Neural cell (in vitro differentiated cells): ENCODE data around the gene ASMTL. TPM values are rescaled to one million over a fixed set of nuclear protein-coding genes. Genes with fewer than 3 reads are reported as not detected.
"Not testable (repeated sequence)": the region's sequence is repeated elsewhere in the genome, so short reads cannot be mapped to it uniquely, and the experiment has no call there.

ENCODE experiments used
- H2AFZ ChIP-seq: fragments of 200-600, 300-800 bp; sonication (generic), shearing (Covaris generic); 2 replicates; pipeline ENCODE4 v1.6.0; 2014; ENCODE audit warnings: low read depth, mild to moderate bottlenecking, antibody characterized with exemption, low read length, moderate library complexity
- H3F3A ChIP-seq: fragments of 200-600 bp; shearing (Covaris generic); 2 replicates; pipeline ENCODE4 v1.6.1; 2016; ENCODE audit warnings: mild to moderate bottlenecking, moderate library complexity, mixed read lengths, antibody characterized with exemption, low read length; ENCODE audit not compliant: insufficient read depth, poor library complexity, severe bottlenecking
- H3K27ac ChIP-seq: fragments of 200-600, 300-800 bp; sonication (generic), shearing (Covaris generic); 2 replicates; pipeline ENCODE4 v1.5.1; 2014; ENCODE audit warnings: mild to moderate bottlenecking, low read length, moderate library complexity
- H3K27me3 ChIP-seq: fragments of 300-800, 200-600 bp; sonication (generic), shearing (Covaris generic); 2 replicates; pipeline ENCODE4 v1.6.0; 2014; ENCODE audit warnings: mild to moderate bottlenecking, low read depth, low read length, moderate library complexity; ENCODE audit not compliant: insufficient read depth
- H3K36me3 ChIP-seq: fragments of 300-800, 200-600 bp; sonication (generic), shearing (Covaris generic); 2 replicates; pipeline ENCODE4 v1.5.1; 2014; ENCODE audit warnings: mild to moderate bottlenecking, antibody characterized with exemption, low read length, moderate library complexity; ENCODE audit not compliant: insufficient read depth
- H3K4me2 ChIP-seq: fragments of 300-800, 200-600 bp; sonication (generic), shearing (Covaris generic); 2 replicates; pipeline ENCODE4 v1.6.0; 2014; ENCODE audit warnings: mild to moderate bottlenecking, low read length
- H3K4me3 ChIP-seq: fragments of 300-800, 200-600 bp; sonication (generic), shearing (Covaris generic); 2 replicates; pipeline ENCODE4 v1.5.1; 2014; ENCODE audit warnings: mild to moderate bottlenecking, low read length, moderate library complexity
- H3K79me2 ChIP-seq: fragments of 200-600 bp; shearing (Covaris generic); replicated peaks from 2 replicates; pipeline ENCODE4 v1.6.0; 2014; ENCODE audit warnings: mild to moderate bottlenecking, low read length, moderate library complexity; ENCODE audit not compliant: insufficient read depth
- H3K9ac ChIP-seq: fragments of 300-800, 200-600 bp; sonication (generic), shearing (Covaris generic); 2 replicates; pipeline ENCODE4 v1.6.1; 2016; ENCODE audit warnings: mild to moderate bottlenecking, low read length, mixed read lengths
- H3K9me2 ChIP-seq: fragments of 200-600 bp; shearing (Covaris generic); 2 replicates; pipeline ENCODE4 v1.6.1; 2016; ENCODE audit warnings: mild to moderate bottlenecking, low read length, mixed read lengths; ENCODE audit not compliant: insufficient read depth
- H3K9me3 ChIP-seq: fragments of 200-600, 300-800 bp; sonication (generic), shearing (Covaris generic); 2 replicates; pipeline ENCODE4 v1.6.1; 2016; ENCODE audit warnings: mild to moderate bottlenecking, mixed run types, low read length, moderate library complexity, mixed read lengths
- H4K20me1 ChIP-seq: fragments of 200-600 bp; shearing (Covaris generic); 2 replicates; pipeline ENCODE4 v1.6.1; 2016; ENCODE audit warnings: mild to moderate bottlenecking, mixed run types; ENCODE audit not compliant: insufficient read depth
- EP300 ChIP-seq: fragments of 450-650 bp; conservative IDR thresholded peaks from 2 replicates; pipeline ENCODE4 v1.6.1; 2014; ENCODE audit warnings: antibody characterized with exemption, mild to moderate bottlenecking, moderate library complexity; ENCODE audit not compliant: poor library complexity, severe bottlenecking
- EZH2 ChIP-seq: fragments of 200-600, 300-800 bp; shearing (Covaris generic), sonication (generic); IDR thresholded peaks from 2 replicates; pipeline ENCODE4 v1.6.1; 2014; ENCODE audit warnings: antibody characterized with exemption, low read length, borderline replicate concordance, mild to moderate bottlenecking; ENCODE audit not compliant: insufficient read depth, poor library complexity, severe bottlenecking
- MXI1 ChIP-seq: fragments of 450-650 bp; conservative IDR thresholded peaks from 2 replicates; pipeline ENCODE4 v1.6.1; 2014; ENCODE audit warnings: antibody characterized with exemption, mild to moderate bottlenecking; ENCODE audit not compliant: poor library complexity, severe bottlenecking
- POLR2AphosphoS5 ChIP-seq: IDR thresholded peaks from 2 replicates; pipeline ENCODE4 v1.6.1; 2012
- RAD21 ChIP-seq: fragments of 450-650 bp; conservative IDR thresholded peaks from 2 replicates; pipeline ENCODE4 v1.6.1; 2014; ENCODE audit warnings: antibody characterized with exemption, mild to moderate bottlenecking, moderate library complexity
- SMC3 ChIP-seq: fragments of 450-650 bp; conservative IDR thresholded peaks from 2 replicates; pipeline ENCODE4 v1.6.1; 2014; ENCODE audit warnings: antibody characterized with exemption, mild to moderate bottlenecking, moderate library complexity; ENCODE audit not compliant: poor library complexity
- TAF1 ChIP-seq: IDR thresholded peaks from 2 replicates; pipeline ENCODE4 v1.6.1; 2012; ENCODE audit warnings: low read depth
- polyA plus RNA-seq: library from polyadenylated mRNA; depleted of rRNA; stranded (reverse); fragments of >200 nt; gene quantifications from 2 replicates; pipeline ENCODE4 v1.2.3, GENCODE V29; 2014
- TF ChIP-seq, protein P1 (sequence below): IDR thresholded peaks from 2 replicates; pipeline ENCODE4 v1.6.1; 2012; ENCODE audit warnings: borderline replicate concordance
- TF ChIP-seq, protein P2 (sequence below): fragments of 450-650 bp; IDR thresholded peaks from 2 replicates; pipeline ENCODE4 v1.5.1; 2014; ENCODE audit warnings: antibody characterized with exemption, mild to moderate bottlenecking, moderate library complexity; ENCODE audit not compliant: poor library complexity, severe bottlenecking

Gene ASMTL
- polyA plus RNA-seq, 1 donor from 2014 or later, result 25.9 TPM

DNA sequence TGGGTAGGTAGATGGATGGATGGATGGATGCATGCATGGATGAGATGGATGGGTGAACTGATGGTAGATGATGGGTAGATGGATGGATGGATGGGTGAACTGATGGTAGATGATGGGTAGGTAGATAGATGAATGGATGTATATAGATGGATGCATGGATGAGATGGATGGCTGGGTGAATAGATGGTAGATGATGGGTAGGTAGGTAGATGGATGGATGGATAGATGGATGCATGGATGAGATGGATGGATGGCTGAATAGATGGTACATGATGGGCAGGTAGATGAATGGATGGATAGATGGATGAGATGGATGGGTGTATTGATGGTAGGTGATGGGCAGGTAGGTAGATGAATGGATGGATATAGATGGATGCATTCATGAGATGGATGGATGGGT lies 45.7 kb downstream of the ASMTL start:
- Histone ChIP-seq H3K9me3 (no peaks in the 10 kb centered on the region), H3K9ac (no peak overlapping the region), H4K20me1 (no peaks in the 10 kb centered on the region), H3K4me2 (no peak overlapping the region), H3K79me2 (no peaks in the 10 kb centered on the region), H3K27ac (no peak overlapping the region), H3K4me3 (no peak overlapping the region), H3F3A (no peaks in the 10 kb centered on the region), H3K36me3 (peaks cover 17% of the 10 kb centered on the region), H2AFZ (no peak overlapping the region), H3K27me3 (no peaks in the 10 kb centered on the region), H3K9me2 (no peaks in the 10 kb centered on the region)
- TF ChIP-seq TAF1 (no peak), MXI1 (no peak), EP300 (no peak), POLR2AphosphoS5 (no peak), SMC3 (no peak), EZH2 (no peak), RAD21 (no peak)
- TF ChIP-seq, protein P1, sequence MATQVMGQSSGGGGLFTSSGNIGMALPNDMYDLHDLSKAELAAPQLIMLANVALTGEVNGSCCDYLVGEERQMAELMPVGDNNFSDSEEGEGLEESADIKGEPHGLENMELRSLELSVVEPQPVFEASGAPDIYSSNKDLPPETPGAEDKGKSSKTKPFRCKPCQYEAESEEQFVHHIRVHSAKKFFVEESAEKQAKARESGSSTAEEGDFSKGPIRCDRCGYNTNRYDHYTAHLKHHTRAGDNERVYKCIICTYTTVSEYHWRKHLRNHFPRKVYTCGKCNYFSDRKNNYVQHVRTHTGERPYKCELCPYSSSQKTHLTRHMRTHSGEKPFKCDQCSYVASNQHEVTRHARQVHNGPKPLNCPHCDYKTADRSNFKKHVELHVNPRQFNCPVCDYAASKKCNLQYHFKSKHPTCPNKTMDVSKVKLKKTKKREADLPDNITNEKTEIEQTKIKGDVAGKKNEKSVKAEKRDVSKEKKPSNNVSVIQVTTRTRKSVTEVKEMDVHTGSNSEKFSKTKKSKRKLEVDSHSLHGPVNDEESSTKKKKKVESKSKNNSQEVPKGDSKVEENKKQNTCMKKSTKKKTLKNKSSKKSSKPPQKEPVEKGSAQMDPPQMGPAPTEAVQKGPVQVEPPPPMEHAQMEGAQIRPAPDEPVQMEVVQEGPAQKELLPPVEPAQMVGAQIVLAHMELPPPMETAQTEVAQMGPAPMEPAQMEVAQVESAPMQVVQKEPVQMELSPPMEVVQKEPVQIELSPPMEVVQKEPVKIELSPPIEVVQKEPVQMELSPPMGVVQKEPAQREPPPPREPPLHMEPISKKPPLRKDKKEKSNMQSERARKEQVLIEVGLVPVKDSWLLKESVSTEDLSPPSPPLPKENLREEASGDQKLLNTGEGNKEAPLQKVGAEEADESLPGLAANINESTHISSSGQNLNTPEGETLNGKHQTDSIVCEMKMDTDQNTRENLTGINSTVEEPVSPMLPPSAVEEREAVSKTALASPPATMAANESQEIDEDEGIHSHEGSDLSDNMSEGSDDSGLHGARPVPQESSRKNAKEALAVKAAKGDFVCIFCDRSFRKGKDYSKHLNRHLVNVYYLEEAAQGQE, result no peak
- TF ChIP-seq, protein P2, sequence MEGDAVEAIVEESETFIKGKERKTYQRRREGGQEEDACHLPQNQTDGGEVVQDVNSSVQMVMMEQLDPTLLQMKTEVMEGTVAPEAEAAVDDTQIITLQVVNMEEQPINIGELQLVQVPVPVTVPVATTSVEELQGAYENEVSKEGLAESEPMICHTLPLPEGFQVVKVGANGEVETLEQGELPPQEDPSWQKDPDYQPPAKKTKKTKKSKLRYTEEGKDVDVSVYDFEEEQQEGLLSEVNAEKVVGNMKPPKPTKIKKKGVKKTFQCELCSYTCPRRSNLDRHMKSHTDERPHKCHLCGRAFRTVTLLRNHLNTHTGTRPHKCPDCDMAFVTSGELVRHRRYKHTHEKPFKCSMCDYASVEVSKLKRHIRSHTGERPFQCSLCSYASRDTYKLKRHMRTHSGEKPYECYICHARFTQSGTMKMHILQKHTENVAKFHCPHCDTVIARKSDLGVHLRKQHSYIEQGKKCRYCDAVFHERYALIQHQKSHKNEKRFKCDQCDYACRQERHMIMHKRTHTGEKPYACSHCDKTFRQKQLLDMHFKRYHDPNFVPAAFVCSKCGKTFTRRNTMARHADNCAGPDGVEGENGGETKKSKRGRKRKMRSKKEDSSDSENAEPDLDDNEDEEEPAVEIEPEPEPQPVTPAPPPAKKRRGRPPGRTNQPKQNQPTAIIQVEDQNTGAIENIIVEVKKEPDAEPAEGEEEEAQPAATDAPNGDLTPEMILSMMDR, result no peak

- not testable (repeated sequence) for H2AFZ ChIP-seq, H3K9me3 ChIP-seq, H3F3A ChIP-seq, H3K4me3 ChIP-seq, H3K79me2 ChIP-seq, H3K9ac ChIP-seq, H3K27me3 ChIP-seq, H3K27ac ChIP-seq, H3K4me2 ChIP-seq, H3K9me2 ChIP-seq, H4K20me1 ChIP-seq
- peaks cover 17% of the 10 kb centered on the region for H3K36me3 ChIP-seq
These were observed 46.9 kb downstream of the ASMTL start for GRCh38 chrX:1405769-1406168.

GRCh38 chrX:1403867-1404266 lies 48.8 kb downstream of the ASMTL start:
- H3K9ac ChIP-seq, H3F3A ChIP-seq, H3K79me2 ChIP-seq, H3K4me3 ChIP-seq, H3K27ac ChIP-seq, H3K4me2 ChIP-seq, H3K9me2 ChIP-seq, H2AFZ ChIP-seq, H3K9me3 ChIP-seq, H3K27me3 ChIP-seq, H4K20me1 ChIP-seq: not testable (repeated sequence)
- peaks cover 17% of the 10 kb centered on the region for H3K36me3 ChIP-seq
